Spleen (tissue), 7 donors: ENCODE results near the gene FKBP7.
"Not testable (repeated sequence)": the region's sequence is repeated elsewhere in the genome, so short reads cannot be mapped to it uniquely, and the experiment has no call there.

Experiments used
- CTCF ChIP-seq, 11 experiments: fragments of 200-600 bp in 7 of 11; fragments of 450-650 bp in 4 of 11; sonication (generic) in 4 of 11; IDR thresholded peaks in 8 of 11; conservative IDR thresholded peaks in 3 of 11; 1 replicate in 7 of 11; 2 replicates in 4 of 11; pipeline versions ENCODE4 v1.4.0 to v1.8.0; 2016 to 2021; ENCODE audit warnings: antibody characterized with exemption in 11 of 11, inconsistent platforms in 4 of 11, mild to moderate bottlenecking in 1 of 11
- POLR2A ChIP-seq, 3 donors: fragments of 450-650 bp; IDR thresholded peaks; one replicate each; pipeline ENCODE4 v1.5.1; 2017; ENCODE audit warnings: antibody characterized with exemption in 3 of 3, mild to moderate bottlenecking in 1 of 3
- POLR2AphosphoS5 ChIP-seq, 3 donors: sonication (generic); formaldehyde crosslinking; IDR thresholded peaks; one replicate each; pipeline ENCODE4 v1.5.1; 2017; ENCODE audit warnings: antibody characterized with exemption in 3 of 3
- donor health status: DM: no; HTN: no; CAD: no; lungs with moderate emphysema.
- donor health status: DM: no; HTN: no; CAD: no.
- donor health status: DM: no; HTN: no; CAD: no.

GRCh38 chr2:178525460-178525859 is 47.1 kb upstream of the FKBP7 start:
- TF ChIP-seq CTCF (IDR thresholded peaks at IDR 0.05 in 8 of 11, conservative IDR thresholded peaks at IDR 0.05 in 3 of 11); POLR2AphosphoS5 (IDR thresholded peaks at IDR 0.05); POLR2A (IDR thresholded peaks at IDR 0.05): not testable (repeated sequence)
